HCT116 (cell line): Measurements from ENCODE around the gene ATG4A. TPM values are rescaled to one million over a fixed set of nuclear protein-coding genes. Genes with fewer than 3 reads are reported as not detected.

Experiments used
- ATAC-seq: fragments of 200-7000 bp; cut with Tn5 transposase; 2 replicates; pipeline ENCODE4 v1.9.1; 2020; ENCODE audit warnings: mild to moderate bottlenecking, moderate library complexity
- BruUV-seq: library from RNA; stranded (reverse); fragments of 400-500 nt; replicated peaks from 2 replicates; lab custom pipeline; 2021; lab: Mats Ljungman, UMichigan
- CTCF ChIA-PET: fragments of 300-600 bp; sonication (Branson Sonifier 250); formaldehyde crosslinking; loops from one replicate; lab custom pipeline; 2021; ENCODE audit warnings: antibody characterized with exemption; lab: Charles Lee
- POLR2A ChIA-PET: fragments of 300-600, 350-600 bp; sonication (Branson Sonifier 250); formaldehyde crosslinking; loops from one replicate; lab custom pipeline; 2021; ENCODE audit warnings: antibody characterized with exemption; lab: Charles Lee
- RAD21 ChIA-PET, 2 experiments: fragments of 300-600 bp; sonication (Branson Sonifier 250); formaldehyde crosslinking; loops; one replicate each; lab custom pipeline; 2023; ENCODE audit warnings: low total read pairs in 2 of 2; ENCODE audit not compliant: uncharacterized antibody in 2 of 2, unreplicated experiment in 2 of 2, low non-redundant PET in 1 of 2; lab: Charles Lee
- DNase-seq: peaks from one replicate; pipeline ENCODE4 v3.0.0-alpha.2; 2010; ENCODE audit warnings: low read depth, low spot score
- H2AFZ ChIP-seq: fragments of 200-600 bp; shearing (Covaris generic), sonication (generic); 2 replicates; pipeline ENCODE4 v1.6.1; 2017; ENCODE audit warnings: low read depth, mixed run types, mixed read lengths, antibody characterized with exemption, low read length; ENCODE audit not compliant: poor library complexity, severe bottlenecking
- H3K27ac ChIP-seq: 2 replicates; pipeline ENCODE4 v1.5.1; 2012; ENCODE audit warnings: low read depth, low read length
- H3K27me3 ChIP-seq: fragments of 200-600 bp; sonication (generic); 2 replicates; pipeline ENCODE4 v1.6.1; 2016; ENCODE audit warnings: mixed run types, low read length, mixed read lengths; ENCODE audit not compliant: insufficient read depth
- H3K36me3 ChIP-seq, 2 experiments: fragments of 200-500 bp in 1 of 2; fragments of 200-600 bp in 1 of 2; sonication (Bioruptor generic) in 1 of 2; sonication (generic) in 1 of 2; 2 replicates each; pipeline versions ENCODE4 v1.5.1 to v1.6.1; 2014 to 2016; ENCODE audit warnings: low read length in 2 of 2, inconsistent platforms in 1 of 2, mixed read lengths in 1 of 2, mixed run types in 1 of 2; ENCODE audit not compliant: insufficient read depth in 2 of 2, control insufficient read depth in 1 of 2
- H3K4me1 ChIP-seq, 2 experiments: fragments of 200-600 bp in 1 of 2; sonication (generic) in 1 of 2; 2 replicates each; pipeline versions ENCODE4 v1.5.1 to v1.6.1; 2012 to 2017; ENCODE audit warnings: low read length in 2 of 2, inconsistent platforms in 1 of 2, mild to moderate bottlenecking in 1 of 2, mixed read lengths in 1 of 2, mixed run types in 1 of 2, moderate library complexity in 1 of 2; ENCODE audit not compliant: insufficient read depth in 2 of 2, control insufficient read depth in 1 of 2
- H3K4me2 ChIP-seq: fragments of 200-600 bp; sonication (generic); 2 replicates; pipeline ENCODE4 v1.6.1; 2017; ENCODE audit warnings: mixed run types, low read length, mixed read lengths
- H3K4me3 ChIP-seq, 2 experiments: fragments of 200-600 bp in 1 of 2; sonication (generic) in 1 of 2; replicated peaks in 1 of 2; 2 replicates each; pipeline ENCODE4 v1.5.1; 2011 to 2016; ENCODE audit warnings: low read length in 2 of 2, control low read depth in 1 of 2, low read depth in 1 of 2, mild to moderate bottlenecking in 1 of 2, mixed read lengths in 1 of 2, mixed run types in 1 of 2
- H3K79me2 ChIP-seq: fragments of 200-600 bp; sonication (generic); 2 replicates; pipeline ENCODE4 v1.6.1; 2017; ENCODE audit warnings: mild to moderate bottlenecking, mixed run types, low read length, moderate library complexity, mixed read lengths; ENCODE audit not compliant: insufficient read depth
- H3K9ac ChIP-seq: fragments of 200-600 bp; sonication (generic); 2 replicates; pipeline ENCODE4 v1.6.1; 2016; ENCODE audit warnings: low read length, mixed read lengths
- H3K9me2 ChIP-seq: fragments of 200-600 bp; sonication (generic), shearing (Covaris generic); 2 replicates; pipeline ENCODE4 v1.6.1; 2017; ENCODE audit warnings: mixed run types, mild to moderate bottlenecking, moderate library complexity; ENCODE audit not compliant: insufficient read depth
- H3K9me3 ChIP-seq, 2 experiments: fragments of 200-500 bp in 1 of 2; fragments of 200-600 bp in 1 of 2; sonication (Bioruptor generic) in 1 of 2; sonication (generic) in 1 of 2; 2 replicates each; pipeline ENCODE4 v1.6.1; 2014 to 2017; ENCODE audit warnings: low read length in 2 of 2, mixed read lengths in 2 of 2, inconsistent platforms in 1 of 2, low read depth in 1 of 2, mild to moderate bottlenecking in 1 of 2, mixed run types in 1 of 2, moderate library complexity in 1 of 2; ENCODE audit not compliant: control insufficient read depth in 1 of 2, insufficient read depth in 1 of 2
- H4K20me1 ChIP-seq: fragments of 200-600 bp; sonication (generic), shearing (Covaris generic); 2 replicates; pipeline ENCODE4 v1.6.1; 2017; ENCODE audit warnings: mixed run types, mild to moderate bottlenecking, moderate library complexity; ENCODE audit not compliant: insufficient read depth
- ATF3 ChIP-seq: IDR thresholded peaks from 2 replicates; pipeline ENCODE4 v1.6.1; 2012
- CBX3 ChIP-seq: IDR thresholded peaks from 2 replicates; pipeline ENCODE4 v1.6.1; 2012; ENCODE audit warnings: low read depth
- CEBPB ChIP-seq: IDR thresholded peaks from 2 replicates; pipeline ENCODE4 v1.6.1; 2012; ENCODE audit warnings: low read depth
- CTCF ChIP-seq, 3 experiments: fragments of 200-600 bp in 1 of 3; sonication (generic) in 1 of 3; IDR thresholded peaks in 2 of 3; conservative IDR thresholded peaks in 1 of 3; 2 replicates each; pipeline ENCODE4 v1.5.1; 2012 to 2017; ENCODE audit warnings: low read depth in 2 of 3, low read length in 2 of 3, antibody characterized with exemption in 1 of 3, borderline replicate concordance in 1 of 3, control low read depth in 1 of 3, mild to moderate bottlenecking in 1 of 3, mixed read lengths in 1 of 3, mixed run types in 1 of 3, moderate library complexity in 1 of 3; ENCODE audit not compliant: insufficient read depth in 1 of 3
- EGR1 ChIP-seq: IDR thresholded peaks from 2 replicates; pipeline ENCODE4 v1.6.1; 2012; ENCODE audit warnings: low read depth
- EZH2 ChIP-seq: fragments of 200-600 bp; sonication (generic); IDR thresholded peaks from 2 replicates; pipeline ENCODE4 v1.6.1; 2017; ENCODE audit warnings: antibody characterized with exemption, mixed run types
- FOSL1 ChIP-seq: IDR thresholded peaks from 2 replicates; pipeline ENCODE4 v1.6.1; 2012; ENCODE audit warnings: low read depth
- JUND ChIP-seq: IDR thresholded peaks from 2 replicates; pipeline ENCODE4 v1.6.1; 2012
- MAX ChIP-seq: IDR thresholded peaks from 2 replicates; pipeline ENCODE4 v1.6.1; 2012
- POLR2AphosphoS5 ChIP-seq: IDR thresholded peaks from 2 replicates; pipeline ENCODE4 v1.6.1; 2011; ENCODE audit warnings: mild to moderate bottlenecking, low read depth, low read length, moderate library complexity
- SIN3A ChIP-seq: IDR thresholded peaks from 2 replicates; pipeline ENCODE4 v1.6.1; 2012; ENCODE audit warnings: low read depth
- SRF ChIP-seq: IDR thresholded peaks from 2 replicates; pipeline ENCODE4 v1.6.1; 2012; ENCODE audit warnings: low read depth
- YY1 ChIP-seq: IDR thresholded peaks from 2 replicates; pipeline ENCODE4 v1.6.1; 2011; ENCODE audit warnings: low read length, low read depth, moderate library complexity, mild to moderate bottlenecking; ENCODE audit not compliant: insufficient replicate concordance; ENCODE audit errors: extremely low read depth
- ZBTB33 ChIP-seq: IDR thresholded peaks from 2 replicates; pipeline ENCODE4 v1.6.1; 2011; ENCODE audit warnings: mild to moderate bottlenecking, low read length, moderate library complexity; ENCODE audit not compliant: insufficient replicate concordance; ENCODE audit errors: extremely low read depth
- ZNF274 ChIP-seq: fragments of 200-500 bp; sonication (Bioruptor generic); IDR thresholded peaks from 2 replicates; pipeline ENCODE4 v1.6.1; 2014; ENCODE audit warnings: mild to moderate bottlenecking, low read depth, low read length, inconsistent platforms
- intact Hi-C: fragments of 100-400 bp; cut with micrococcal nuclease; formaldehyde crosslinking; loops from 2 replicates; pipeline ENCODE4 v1.10.0; 2022
- total RNA-seq: library from RNA; stranded (reverse); gene quantifications from one replicate; pipeline ENCODE4 v1.2.1, GENCODE V29; 2021; ENCODE audit not compliant: unreplicated experiment

ATG4A gene
- total RNA-seq, 1 experiment from 2014 or later, result 4.1 TPM

- Histone ChIP-seq H3K36me3 (no peaks in the 10 kb centered on the region), H4K20me1 (no peaks in the 10 kb centered on the region), H3K27ac (no peak overlapping the region), H3K4me3 (no peak overlapping the region), H3K4me1 (peaks cover 12 to 13% of the 10 kb centered on the region in 2 experiments; a peak in 3 of 4 replicates), H3K79me2 (no peaks in the 10 kb centered on the region), H3K9ac (no peak overlapping the region), H2AFZ (no peak overlapping the region), H3K27me3 (no peaks in the 10 kb centered on the region), H3K9me3 (no peaks in the 10 kb centered on the region), H3K9me2 (no peaks in the 10 kb centered on the region), H3K4me2 (no peak overlapping the region)
- intact Hi-C loops, result no loop called here
- no TSS peak for BruUV-seq
- ChIA-PET RAD21 (no interaction called here), POLR2A (no interaction called here), CTCF (no interaction called here)
- no peak for TF ChIP-seq CBX3
- no peak for TF ChIP-seq SIN3A
- TF ChIP-seq SRF, result no peak
- TF ChIP-seq JUND, result no peak
- TF ChIP-seq EGR1, result no peak
- TF ChIP-seq YY1, result no peak
- TF ChIP-seq FOSL1, result no peak
- TF ChIP-seq POLR2AphosphoS5, result no peak
- TF ChIP-seq EZH2, result no peak
- no peak for TF ChIP-seq CEBPB
- no peak for ATAC-seq
- DNase-seq, result no peak
Observed at GRCh38 chrX:108171671-108172070, 80.1 kb downstream of the ATG4A start.

- intact Hi-C loops, result no loop called here
- Histone ChIP-seq H3K4me2 (no peak overlapping the region), H3K4me3 (no peak overlapping the region), H2AFZ (no peak overlapping the region), H4K20me1 (no peaks in the 10 kb centered on the region), H3K9me3 (no peaks in the 10 kb centered on the region), H3K79me2 (no peaks in the 10 kb centered on the region), H3K9ac (no peak overlapping the region), H3K4me1 (no peaks in the 10 kb centered on the region), H3K27ac (no peak overlapping the region), H3K27me3 (no peaks in the 10 kb centered on the region), H3K9me2 (no peaks in the 10 kb centered on the region), H3K36me3 (no peaks in the 10 kb centered on the region)
- BruUV-seq, result no TSS peak
- TF ChIP-seq CTCF (IDR thresholded peaks at IDR 0.05 in 2 of 3, conservative IDR thresholded peaks at IDR 0.05 in 1 of 3; ENCODE audit: borderline replicate concordance in 1 of 3, insufficient read depth in 1 of 3, low read depth in 2 of 3, low read length in 2 of 3), result no peak
- TF ChIP-seq JUND, result no peak
- TF ChIP-seq MAX, result no peak
- no peak for TF ChIP-seq CBX3
- no peak for TF ChIP-seq EZH2
- no peak for TF ChIP-seq ATF3
- no peak for TF ChIP-seq ZBTB33
- no peak for TF ChIP-seq SIN3A
- no peak for TF ChIP-seq ZNF274
- ATAC-seq, result no peak
- ChIA-PET POLR2A (no interaction called here), RAD21 (no interaction called here), CTCF (interaction anchor here (1.4 kb wide), 1 partner anchor 8 kb away, joined by 4 read pairs; no protein-coding TSS in a partner anchor)
- DNase-seq, result no peak
Observed at GRCh38 chrX:108173874-108174273, 82.3 kb downstream of the ATG4A start.
